WERI-Rb-1 (cell line): ENCODE results near the gene BRK1.
"Not testable (repeated sequence)": the region's sequence is repeated elsewhere in the genome, so short reads cannot be mapped to it uniquely, and the experiment has no call there.

Source experiments
- DNase-seq: peaks from one replicate; pipeline ENCODE4 v3.0.0-alpha.2; 2020
- H3K27ac ChIP-seq: fragments of 250-450 bp; sonication (Bioruptor Pico); 2 replicates; pipeline ENCODE4 v1.5.1; 2020; ENCODE audit warnings: mild to moderate bottlenecking, moderate library complexity
- H3K27me3 ChIP-seq: fragments of 250-450 bp; sonication (Bioruptor Pico); 2 replicates; pipeline ENCODE4 v1.5.1; 2021; ENCODE audit warnings: mild to moderate bottlenecking, low read depth, moderate library complexity; ENCODE audit not compliant: insufficient read depth, severe bottlenecking
- H3K36me3 ChIP-seq: fragments of 250-450 bp; sonication (Bioruptor Pico); 2 replicates; pipeline ENCODE4 v1.5.1; 2020; ENCODE audit warnings: mild to moderate bottlenecking, moderate library complexity
- H3K4me3 ChIP-seq: 2 replicates; pipeline ENCODE4 v1.5.1; 2011; ENCODE audit warnings: low read depth, mild to moderate bottlenecking, control low read depth, low read length
- H3K9me3 ChIP-seq: fragments of 250-450 bp; sonication (Bioruptor Pico); 2 replicates; pipeline ENCODE4 v1.5.1; 2021; ENCODE audit warnings: mild to moderate bottlenecking, moderate library complexity; ENCODE audit not compliant: severe bottlenecking
- TF ChIP-seq, protein P1 (sequence below): IDR thresholded peaks from 2 replicates; pipeline ENCODE4 v1.5.1; 2011; ENCODE audit warnings: low read depth, mild to moderate bottlenecking, control low read depth, inconsistent platforms, low read length

BRK1 gene

DNA sequence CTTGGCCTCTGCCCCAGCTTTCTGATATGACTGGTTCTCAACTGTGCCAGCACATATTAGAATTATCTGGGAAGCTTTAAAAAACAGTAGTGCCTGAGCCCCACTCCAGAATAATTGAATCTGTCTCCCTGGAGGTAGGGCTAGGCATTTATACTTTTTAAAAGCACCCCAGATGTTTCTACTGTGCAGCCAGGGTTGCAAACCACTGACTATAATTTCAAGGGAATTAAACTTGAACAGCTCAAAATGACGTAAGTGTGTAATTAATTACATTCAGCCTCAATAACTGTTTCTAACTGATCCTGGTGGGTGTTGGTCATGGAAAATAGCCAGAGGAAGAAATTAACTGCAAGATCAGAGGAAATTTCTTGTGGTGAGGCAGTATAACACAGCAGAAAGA lies 44.9 kb downstream of the BRK1 start:
- TF ChIP-seq, protein P1, sequence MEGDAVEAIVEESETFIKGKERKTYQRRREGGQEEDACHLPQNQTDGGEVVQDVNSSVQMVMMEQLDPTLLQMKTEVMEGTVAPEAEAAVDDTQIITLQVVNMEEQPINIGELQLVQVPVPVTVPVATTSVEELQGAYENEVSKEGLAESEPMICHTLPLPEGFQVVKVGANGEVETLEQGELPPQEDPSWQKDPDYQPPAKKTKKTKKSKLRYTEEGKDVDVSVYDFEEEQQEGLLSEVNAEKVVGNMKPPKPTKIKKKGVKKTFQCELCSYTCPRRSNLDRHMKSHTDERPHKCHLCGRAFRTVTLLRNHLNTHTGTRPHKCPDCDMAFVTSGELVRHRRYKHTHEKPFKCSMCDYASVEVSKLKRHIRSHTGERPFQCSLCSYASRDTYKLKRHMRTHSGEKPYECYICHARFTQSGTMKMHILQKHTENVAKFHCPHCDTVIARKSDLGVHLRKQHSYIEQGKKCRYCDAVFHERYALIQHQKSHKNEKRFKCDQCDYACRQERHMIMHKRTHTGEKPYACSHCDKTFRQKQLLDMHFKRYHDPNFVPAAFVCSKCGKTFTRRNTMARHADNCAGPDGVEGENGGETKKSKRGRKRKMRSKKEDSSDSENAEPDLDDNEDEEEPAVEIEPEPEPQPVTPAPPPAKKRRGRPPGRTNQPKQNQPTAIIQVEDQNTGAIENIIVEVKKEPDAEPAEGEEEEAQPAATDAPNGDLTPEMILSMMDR = no peak
- Histone ChIP-seq H3K27me3 (no peaks in the 10 kb centered on the region), H3K27ac (no peak overlapping the region), H3K4me3 (no peak overlapping the region), H3K36me3 (peaks cover 2% of the 10 kb centered on the region; the same call in 1 of the 2 replicates), H3K9me3 (no peaks in the 10 kb centered on the region)
- no peak for DNase-seq

DNA sequence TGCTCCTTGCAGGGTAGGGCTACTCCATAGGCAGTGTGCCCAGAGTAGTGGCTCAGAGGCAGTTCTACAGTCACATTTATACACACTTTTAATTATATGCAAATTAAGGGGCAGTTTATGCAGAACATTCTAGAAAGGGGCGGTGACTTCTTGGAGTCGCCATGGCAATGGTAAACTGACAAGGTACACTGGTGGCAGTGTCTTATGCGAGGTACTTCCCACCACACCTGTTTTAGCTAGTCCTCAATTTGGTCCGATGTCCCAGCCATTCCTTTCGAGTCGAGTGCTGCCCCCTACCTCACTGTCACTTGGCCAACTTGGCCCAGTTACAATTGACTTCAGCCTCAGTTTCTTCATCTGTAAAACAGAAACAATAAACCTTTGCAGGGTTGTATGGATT lies 45.5 kb downstream of the BRK1 start:
- no peak for DNase-seq
- TF ChIP-seq, protein P1 = no peak
- H3K27ac ChIP-seq = no peak overlapping the region
- peaks cover under 1% of the 10 kb centered on the region; the same call in 1 of the 2 replicates for H3K36me3 ChIP-seq
- H3K4me3 ChIP-seq = no peak overlapping the region
- no peaks in the 10 kb centered on the region for H3K27me3 ChIP-seq
- no peaks in the 10 kb centered on the region for H3K9me3 ChIP-seq

DNA sequence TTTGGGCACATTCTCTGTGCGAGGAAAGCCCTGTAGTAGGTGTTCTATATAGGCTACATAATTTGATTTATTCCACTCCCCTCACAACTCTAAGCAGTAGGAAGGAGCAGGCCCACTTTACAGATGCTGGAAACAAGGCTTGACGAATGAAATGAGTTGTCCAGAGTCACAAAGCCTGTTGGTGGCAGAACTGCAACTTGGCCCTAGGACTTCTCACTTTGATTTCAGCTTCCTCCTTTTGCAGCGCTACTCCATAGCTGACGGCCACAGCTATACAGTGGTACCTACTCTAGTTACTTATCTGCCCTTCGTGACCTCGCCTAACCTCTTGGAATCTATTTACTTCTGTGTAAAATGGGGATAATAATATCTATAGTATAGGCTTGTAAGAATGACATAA lies 46.7 kb downstream of the BRK1 start:
- no peaks in the 10 kb centered on the region for H3K36me3 ChIP-seq
- H3K9me3 ChIP-seq = no peaks in the 10 kb centered on the region
- TF ChIP-seq, protein P1 = no peak
- H3K4me3 ChIP-seq = no peak overlapping the region
- no peak for DNase-seq
- no peak overlapping the region for H3K27ac ChIP-seq
- H3K27me3 ChIP-seq = no peaks in the 10 kb centered on the region

DNA sequence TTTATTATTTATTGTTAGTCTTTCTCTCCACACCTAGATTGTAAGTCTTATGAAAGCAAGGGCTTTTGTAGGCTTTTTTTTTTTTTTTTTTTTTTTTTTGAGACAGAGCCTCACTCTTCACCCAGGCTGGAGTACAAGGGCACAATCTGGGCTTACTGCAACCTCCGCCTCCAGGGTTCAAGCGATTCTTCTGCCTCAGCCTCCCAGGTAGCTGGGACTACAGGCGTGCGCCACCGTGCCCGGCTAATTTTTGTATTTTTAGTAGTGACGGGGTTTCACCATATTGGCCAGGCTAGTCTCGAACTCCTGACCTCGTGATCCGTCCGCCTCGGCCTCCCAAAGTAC lies 48.7 kb downstream of the BRK1 start:
- not testable (repeated sequence) for H3K27me3 ChIP-seq, H3K27ac ChIP-seq, H3K9me3 ChIP-seq, H3K36me3 ChIP-seq, DNase-seq
- peak overlapping the region; percentile 75 for H3K4me3 ChIP-seq

DNA sequence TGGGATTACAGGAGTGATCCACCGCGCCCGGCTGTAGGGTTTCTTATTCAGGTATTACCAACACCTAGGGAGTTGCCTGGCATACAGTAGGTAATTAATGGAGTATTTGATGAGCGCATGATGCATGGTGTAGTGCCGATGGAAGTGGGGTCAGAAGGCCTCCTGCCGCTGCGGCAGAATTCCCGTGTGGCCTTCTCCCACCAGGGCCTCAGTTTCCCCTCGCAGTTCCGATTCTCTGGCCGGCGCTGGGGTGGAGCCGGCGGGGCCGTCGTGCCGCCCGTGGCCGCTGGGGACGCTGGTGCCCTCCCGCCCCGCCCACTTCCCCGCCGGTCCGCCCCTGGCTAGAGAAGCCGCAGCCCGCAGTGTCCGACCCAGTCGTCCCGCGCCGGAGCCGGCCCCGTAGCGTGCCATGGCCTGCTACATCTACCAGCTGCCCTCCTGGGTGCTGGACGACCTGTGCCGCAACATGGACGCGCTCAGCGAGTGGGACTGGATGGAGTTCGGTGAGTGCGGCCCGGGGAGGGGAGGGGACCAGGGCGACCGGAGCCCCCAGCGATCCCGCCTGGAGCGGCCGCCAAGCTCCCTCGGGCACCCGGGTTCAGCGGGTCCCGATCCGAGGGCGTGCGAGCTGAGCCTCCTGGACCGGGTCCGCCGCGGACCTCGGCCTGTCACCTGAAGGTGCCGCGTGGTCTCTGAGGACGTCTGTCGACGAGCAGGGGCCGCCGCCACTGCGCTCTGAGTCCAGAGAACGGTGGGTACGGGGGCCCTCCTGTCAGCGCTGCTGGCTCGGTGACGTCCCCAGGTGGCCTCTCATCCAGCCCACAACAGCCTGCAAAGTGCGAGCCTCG lies 49.3 kb downstream of the BRK1 start, which contains the start of gene IRAK2:
TSS of gene IRAK2 (plus strand) at position 374 of the 848 bp plus-strand sequence. CDS start at position 410, 36 bp downstream.
- H3K9me3 ChIP-seq = peaks cover 5% of the 10 kb centered on the region
- TF ChIP-seq, protein P1 = peak; percentile 77
- H3K4me3 ChIP-seq = peak within 1 kb of the TSS; percentile 75
- 0 out of 2 replicates have a peak within 1 kb of the TSS, but pooled peaks have one; percentile 17 for H3K27ac ChIP-seq
- DNase-seq = peak; percentile 79
- no peaks in the 10 kb centered on the region for H3K27me3 ChIP-seq
- no peaks in the 10 kb centered on the region for H3K36me3 ChIP-seq

DNA sequence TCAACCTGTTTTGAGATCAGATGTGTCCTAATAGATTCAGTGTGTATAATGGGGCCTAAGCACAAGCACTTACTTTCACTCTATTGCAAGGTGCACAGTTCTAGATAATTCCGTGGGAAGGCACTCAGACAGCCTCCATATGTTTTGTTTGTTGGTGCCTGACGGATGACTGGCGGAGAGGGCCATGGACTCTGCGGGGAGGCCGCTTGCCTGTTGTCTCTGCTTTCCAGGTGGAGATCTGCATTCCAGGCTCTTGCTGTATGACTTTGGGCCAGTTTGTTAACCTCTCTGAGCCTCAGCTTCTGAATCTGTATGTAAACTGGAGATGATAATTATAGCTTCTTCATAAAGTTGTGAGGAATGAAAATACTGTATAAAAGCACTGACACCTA lies 50.7 kb downstream of the BRK1 start:
- no peak for DNase-seq
- Histone ChIP-seq H3K27ac (no peak overlapping the region), H3K27me3 (no peaks in the 10 kb centered on the region), H3K9me3 (peaks cover 5% of the 10 kb centered on the region), H3K36me3 (no peaks in the 10 kb centered on the region), H3K4me3 (no peak overlapping the region)
- TF ChIP-seq, protein P1 = no peak
